Calu3 (cell line): ENCODE data around the gene EPHA3. TPM values are rescaled to one million over a fixed set of nuclear protein-coding genes. Genes with fewer than 3 reads are reported as not detected.

Source experiments
- BruUV-seq: library from RNA; stranded (reverse); fragments of 400-500 nt; replicated peaks from 2 replicates; lab custom pipeline; 2021; lab: Mats Ljungman, UMichigan
- CTCF ChIA-PET: fragments of 300-600 bp; sonication (Branson Sonifier 250); formaldehyde crosslinking; loops from one replicate; lab custom pipeline; 2022; ENCODE audit warnings: antibody characterized with exemption; lab: Charles Lee
- DNase-seq: peaks from one replicate; pipeline ENCODE4 v3.0.0; 2022
- H3K27ac Mint-ChIP-seq: one replicate; pipeline ENCODE4 v1.8.0; 2022; ENCODE audit warnings: mixed read lengths; ENCODE audit not compliant: unreplicated experiment
- H3K27me3 Mint-ChIP-seq: one replicate; pipeline ENCODE4 v1.8.0; 2022; ENCODE audit warnings: mixed read lengths; ENCODE audit not compliant: unreplicated experiment
- H3K36me3 Mint-ChIP-seq: one replicate; pipeline ENCODE4 v1.8.0; 2022; ENCODE audit warnings: mild to moderate bottlenecking, moderate library complexity, mixed read lengths; ENCODE audit not compliant: insufficient read depth, unreplicated experiment
- H3K4me1 Mint-ChIP-seq: one replicate; pipeline ENCODE4 v1.8.0; 2022; ENCODE audit warnings: mild to moderate bottlenecking, low read depth, mixed read lengths; ENCODE audit not compliant: unreplicated experiment
- H3K4me3 Mint-ChIP-seq: one replicate; pipeline ENCODE4 v1.8.0; 2022; ENCODE audit warnings: mild to moderate bottlenecking, low read depth, moderate library complexity, mixed read lengths; ENCODE audit not compliant: unreplicated experiment
- H3K9me3 Mint-ChIP-seq: one replicate; pipeline ENCODE4 v1.8.0; 2022; ENCODE audit warnings: low read depth, mixed read lengths; ENCODE audit not compliant: unreplicated experiment
- CTCF ChIP-seq: fragments of 200-600 bp; IDR thresholded peaks from one replicate; pipeline ENCODE4 v1.8.0; 2022; ENCODE audit warnings: antibody characterized with exemption; ENCODE audit not compliant: unreplicated experiment
- intact Hi-C: fragments of 100-400 bp; cut with micrococcal nuclease; formaldehyde crosslinking; loops from one replicate; pipeline ENCODE4 v1.10.0; 2022; ENCODE audit not compliant: unreplicated experiment
- total RNA-seq: library from RNA; stranded (reverse); gene quantifications from 2 replicates; pipeline ENCODE4 v1.2.3, GENCODE V29; 2022

The EPHA3 gene
- total RNA-seq, 1 experiment from 2014 or later: 31.6 TPM

GRCh38 chr3:89405176-89405575 lies 297.8 kb downstream of the EPHA3 start:
- H3K27me3 Mint-ChIP-seq: no peaks in the 10 kb centered on the region
- TF ChIP-seq CTCF: no peak
- intact Hi-C loops: no loop called here
- CTCF ChIA-PET: no interaction called here
- no TSS peak for BruUV-seq
- H3K36me3 Mint-ChIP-seq: no peaks in the 10 kb centered on the region
- DNase-seq: no peak
- no peak overlapping the region for H3K4me3 Mint-ChIP-seq
- no peak overlapping the region for H3K27ac Mint-ChIP-seq
- no peaks in the 10 kb centered on the region for H3K4me1 Mint-ChIP-seq
- H3K9me3 Mint-ChIP-seq: no peaks in the 10 kb centered on the region

GRCh38 chr3:89405593-89405992 lies 298.2 kb downstream of the EPHA3 start:
- H3K36me3 Mint-ChIP-seq: no peaks in the 10 kb centered on the region
- H3K27me3 Mint-ChIP-seq: no peaks in the 10 kb centered on the region
- no peaks in the 10 kb centered on the region for H3K9me3 Mint-ChIP-seq
- no peaks in the 10 kb centered on the region for H3K4me1 Mint-ChIP-seq
- no peak for DNase-seq
- CTCF ChIA-PET: no interaction called here
- BruUV-seq: no TSS peak
- intact Hi-C loops: no loop called here
- H3K4me3 Mint-ChIP-seq: no peak overlapping the region
- no peak overlapping the region for H3K27ac Mint-ChIP-seq
- no peak for TF ChIP-seq CTCF

GRCh38 chr3:89411201-89411600 lies 303.8 kb downstream of the EPHA3 start:
- Mint-ChIP-seq H3K4me3 (no peak overlapping the region), H3K27me3 (no peaks in the 10 kb centered on the region), H3K36me3 (no peaks in the 10 kb centered on the region), H3K27ac (no peak overlapping the region), H3K4me1 (no peaks in the 10 kb centered on the region), H3K9me3 (no peaks in the 10 kb centered on the region)
- CTCF ChIA-PET: no interaction called here
- BruUV-seq: no TSS peak
- intact Hi-C loops: no loop called here
- no peak for DNase-seq
- no peak for TF ChIP-seq CTCF

GRCh38 chr3:89414270-89414669 lies 306.8 kb downstream of the EPHA3 start:
- no peaks in the 10 kb centered on the region for H3K27me3 Mint-ChIP-seq
- H3K4me1 Mint-ChIP-seq: no peaks in the 10 kb centered on the region
- no peaks in the 10 kb centered on the region for H3K9me3 Mint-ChIP-seq
- no TSS peak for BruUV-seq
- intact Hi-C loops: no loop called here
- no peak overlapping the region for H3K27ac Mint-ChIP-seq
- no peak for TF ChIP-seq CTCF
- DNase-seq: no peak
- no peaks in the 10 kb centered on the region for H3K36me3 Mint-ChIP-seq
- CTCF ChIA-PET: no interaction called here
- H3K4me3 Mint-ChIP-seq: no peak overlapping the region
